CD4-positive, CD25-positive, alpha-beta regulatory T cell (primary cell): ENCODE data around the gene TMEM209. TPM values are rescaled to one million over a fixed set of nuclear protein-coding genes. Genes with fewer than 3 reads are reported as not detected.
A peak's percentile ranks its signal among the peaks of the same experiment; 100 is the strongest.
"Not testable (repeated sequence)": the region's sequence is repeated elsewhere in the genome, so short reads cannot be mapped to it uniquely, and the experiment has no call there.

Source experiments
- ATAC-seq, 2 donors: fragments of 150-1000 bp; cut with Tn5 transposase; one replicate each; pipeline ENCODE4 v1.10.0; 2021; ENCODE audit warnings: low read depth in 2 of 2, moderate number of reproducible peaks in 2 of 2, moderate library complexity in 1 of 2
- DNase-seq, 3 donors: peaks; one replicate each; pipeline versions ENCODE4 v3.0.0 to v3.0.0-alpha.2; 2012 to 2022; ENCODE audit warnings: mixed read lengths in 1 of 3
- H3K27ac ChIP-seq: one replicate; pipeline ENCODE4 v1.7.0; 2013; ENCODE audit warnings: mild to moderate bottlenecking, low read length; ENCODE audit not compliant: insufficient read depth, poor library complexity, severe bottlenecking
- H3K27me3 ChIP-seq: one replicate; pipeline ENCODE4 v1.7.0; 2013; ENCODE audit warnings: low read length; ENCODE audit not compliant: control insufficient read depth, insufficient read depth
- H3K36me3 ChIP-seq: one replicate; pipeline ENCODE4 v1.7.0; 2013; ENCODE audit warnings: mild to moderate bottlenecking, low read length, moderate library complexity; ENCODE audit not compliant: control insufficient read depth, insufficient read depth
- H3K4me1 ChIP-seq: 2 replicates; pipeline ENCODE4 v1.7.0; 2013; ENCODE audit warnings: mild to moderate bottlenecking, low read length; ENCODE audit not compliant: insufficient read depth, control insufficient read depth, poor library complexity, severe bottlenecking
- H3K4me3 ChIP-seq: one replicate; pipeline ENCODE4 v1.7.0; 2013; ENCODE audit warnings: low read depth, mild to moderate bottlenecking, low read length, moderate library complexity
- H3K9me3 ChIP-seq, 2 experiments: 1 replicate in 1 of 2; 2 replicates in 1 of 2; pipeline ENCODE4 v1.7.0; 2013; ENCODE audit warnings: low read length in 2 of 2, mild to moderate bottlenecking in 1 of 2, moderate library complexity in 1 of 2; ENCODE audit not compliant: control insufficient read depth in 2 of 2
- H3K27ac Mint-ChIP-seq, 3 donors: one replicate each; pipeline ENCODE4 v1.8.0; 2020 to 2022; ENCODE audit warnings: mild to moderate bottlenecking in 3 of 3, mixed read lengths in 3 of 3, moderate library complexity in 2 of 3
- H3K27me3 Mint-ChIP-seq: one replicate; pipeline ENCODE4 v1.8.0; 2022; ENCODE audit warnings: mild to moderate bottlenecking, mixed read lengths
- H3K36me3 Mint-ChIP-seq: one replicate; pipeline ENCODE4 v1.8.0; 2020; ENCODE audit warnings: mixed read lengths
- H3K4me1 Mint-ChIP-seq, 4 donors: one replicate each; pipeline ENCODE4 v1.8.0; 2020 to 2022; ENCODE audit warnings: mixed read lengths in 4 of 4, mild to moderate bottlenecking in 1 of 4
- H3K4me3 Mint-ChIP-seq, 4 donors: one replicate each; pipeline ENCODE4 v1.8.0; 2020 to 2022; ENCODE audit warnings: mild to moderate bottlenecking in 4 of 4, mixed read lengths in 4 of 4, moderate library complexity in 3 of 4
- H3K9me3 Mint-ChIP-seq, 7 donors: one replicate each; pipeline ENCODE4 v1.8.0; 2020 to 2022; ENCODE audit warnings: mixed read lengths in 7 of 7, mild to moderate bottlenecking in 3 of 7, moderate library complexity in 2 of 7
- polyA plus RNA-seq, 4 donors: library from polyadenylated mRNA; unstranded; fragments of 300-500 nt; fragmentation: Illumina TruSeq; gene quantifications; one replicate each; pipeline ENCODE4 v1.2.3, GENCODE V29; 2021
- total RNA-seq: library from RNA; stranded (reverse); gene quantifications from one replicate; pipeline ENCODE4 v1.2.3, GENCODE V29; 2022

TMEM209 gene
- total RNA-seq: 27.5 TPM
- 10 to 100 TPM; 41.3 to 57.9 (median 47.3) TPM for polyA plus RNA-seq

DNA sequence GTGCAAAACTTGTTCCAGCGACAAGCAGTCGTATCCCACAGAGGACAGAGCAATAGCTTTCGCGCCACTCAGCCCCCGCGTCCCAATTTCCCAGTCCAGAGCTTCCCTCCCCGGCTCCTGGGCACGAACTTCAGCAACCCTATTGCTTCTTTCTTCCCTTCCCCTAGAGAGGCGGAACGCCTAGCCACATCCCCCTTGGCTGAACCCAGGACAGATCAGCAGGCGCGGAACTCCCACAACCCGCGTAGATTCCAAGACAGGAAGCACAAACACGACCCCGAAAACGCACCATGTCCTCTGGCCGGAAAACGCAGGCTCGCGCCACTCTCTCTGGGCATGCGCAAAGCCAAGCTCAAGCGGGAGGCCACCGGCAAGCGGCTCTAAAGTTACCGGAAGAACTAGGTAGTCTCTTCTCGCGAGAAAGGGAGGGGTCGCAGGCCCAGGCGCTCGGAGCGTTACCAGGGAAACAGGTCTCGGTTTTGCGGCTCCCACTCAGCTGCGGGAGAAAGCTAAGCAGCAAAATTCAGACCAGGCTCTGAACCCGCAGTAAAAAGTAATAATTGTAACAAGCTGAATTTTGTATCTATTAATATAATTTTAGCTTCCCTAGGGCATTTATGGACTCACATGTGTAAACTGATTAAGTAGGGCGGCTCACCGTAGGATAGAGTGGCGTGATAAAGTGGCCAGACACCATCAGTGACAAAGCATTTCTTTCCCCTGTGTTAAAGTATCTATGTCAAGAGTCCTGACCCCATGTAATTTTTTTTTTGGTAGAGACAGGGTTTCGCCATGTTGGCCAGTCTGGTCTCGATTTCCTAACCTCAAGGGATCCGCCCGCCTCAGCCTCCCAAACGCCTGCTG lies at the start of gene TMEM209:
Gene TMEM209, minus strand, starts transcription at position 323 of the 864 bp plus-strand sequence. Its CDS starts 31 bp downstream, at position 292.
- H3K4me3 ChIP-seq: peak within 1 kb of the TSS; percentile 99
- H3K27ac ChIP-seq: peak within 1 kb of the TSS; percentile 86
- Mint-ChIP-seq H3K36me3 (peaks cover 24% of the 10 kb centered on the region), H3K27me3 (peaks cover 6% of the 10 kb centered on the region), H3K4me1 (peaks cover 13 to 43% (median 35%) of the 10 kb centered on the region in 4 donors), H3K27ac (peak within 1 kb of the TSS; percentile 99 to 100 (median 100)), H3K9me3 (peaks cover 0 to 1% (median 0%) of the 10 kb centered on the region in 7 donors), H3K4me3 (peak within 1 kb of the TSS; percentile 93 to 100 (median 98))
- ATAC-seq (peak; percentile 94 to 95), DNase-seq (peak; percentile 91 to 96 (median 95))
- no peaks in the 10 kb centered on the region for H3K27me3 ChIP-seq
- H3K36me3 ChIP-seq: peaks cover 32% of the 10 kb centered on the region
- H3K9me3 ChIP-seq: no peaks in the 10 kb centered on the region
- peaks cover 7% of the 10 kb centered on the region for H3K4me1 ChIP-seq

DNA sequence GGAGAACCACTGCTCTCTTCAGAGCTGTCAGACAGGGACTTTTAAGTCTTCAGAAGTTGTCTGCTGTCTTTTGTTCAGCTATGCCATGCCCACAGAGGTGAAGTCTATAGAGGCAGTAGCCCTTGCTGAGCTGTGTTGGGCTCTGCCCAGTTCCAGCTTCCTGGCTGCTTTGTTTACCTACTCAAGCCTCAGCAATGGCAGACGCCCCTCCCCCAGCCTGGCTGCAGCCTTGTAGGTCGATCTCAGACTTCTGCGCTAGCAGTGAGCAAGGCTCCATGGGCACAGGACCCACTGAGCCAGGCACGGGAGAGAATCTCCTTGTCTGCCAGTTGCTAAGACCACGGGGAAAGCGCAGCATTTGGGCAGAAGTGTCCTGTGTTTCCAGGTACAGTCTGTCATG lies 49.3 kb upstream of the TMEM209 start:
- Histone ChIP-seq H3K36me3 (no peaks in the 10 kb centered on the region), H3K27me3 (peaks cover 4% of the 10 kb centered on the region), H3K4me1 (no peaks in the 10 kb centered on the region), H3K4me3 (no peak overlapping the region), H3K9me3 (peaks cover 10 to 26% of the 10 kb centered on the region in 2 experiments), H3K27ac (no peak overlapping the region)
- H3K4me1 Mint-ChIP-seq: no peaks in the 10 kb centered on the region
- H3K4me3 Mint-ChIP-seq: no peak overlapping the region
- DNase-seq (no peak), ATAC-seq (no peak)
- H3K36me3 Mint-ChIP-seq: no peaks in the 10 kb centered on the region
- peaks cover 9% of the 10 kb centered on the region for H3K27me3 Mint-ChIP-seq
- H3K9me3 Mint-ChIP-seq: peaks cover 0 to 31% (median 2%) of the 10 kb centered on the region in 7 donors
- H3K27ac Mint-ChIP-seq: no peak overlapping the region

DNA sequence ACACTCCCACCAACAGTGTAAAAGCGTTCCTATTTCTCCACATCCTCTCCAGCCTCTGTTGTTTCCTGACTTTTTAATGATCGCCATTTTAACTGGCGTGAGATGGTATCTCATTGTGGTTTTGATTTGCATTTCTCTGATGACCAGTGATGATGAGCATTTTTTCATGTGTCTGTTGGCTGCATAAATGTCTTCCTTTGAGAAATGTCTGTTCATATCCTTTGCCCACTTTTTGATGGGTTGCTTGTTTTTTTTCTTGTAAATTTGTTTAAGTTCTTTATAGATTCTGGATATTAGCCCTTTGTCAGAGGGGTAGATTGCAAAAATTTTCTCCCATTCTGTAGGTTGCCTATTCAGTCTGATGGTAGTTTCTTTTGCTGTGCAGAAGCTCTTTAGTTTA lies 44.4 kb upstream of the TMEM209 start:
- H3K27me3 Mint-ChIP-seq: peaks cover 20% of the 10 kb centered on the region
- not testable (repeated sequence) for DNase-seq, H3K4me3 Mint-ChIP-seq, ATAC-seq, H3K36me3 Mint-ChIP-seq, H3K27ac Mint-ChIP-seq, H3K27ac ChIP-seq, H3K4me1 Mint-ChIP-seq, H3K4me3 ChIP-seq, H3K9me3 ChIP-seq, H3K4me1 ChIP-seq, H3K36me3 ChIP-seq, H3K27me3 ChIP-seq
- H3K9me3 Mint-ChIP-seq: peaks cover 0 to 16% (median 4%) of the 10 kb centered on the region in 7 donors

DNA sequence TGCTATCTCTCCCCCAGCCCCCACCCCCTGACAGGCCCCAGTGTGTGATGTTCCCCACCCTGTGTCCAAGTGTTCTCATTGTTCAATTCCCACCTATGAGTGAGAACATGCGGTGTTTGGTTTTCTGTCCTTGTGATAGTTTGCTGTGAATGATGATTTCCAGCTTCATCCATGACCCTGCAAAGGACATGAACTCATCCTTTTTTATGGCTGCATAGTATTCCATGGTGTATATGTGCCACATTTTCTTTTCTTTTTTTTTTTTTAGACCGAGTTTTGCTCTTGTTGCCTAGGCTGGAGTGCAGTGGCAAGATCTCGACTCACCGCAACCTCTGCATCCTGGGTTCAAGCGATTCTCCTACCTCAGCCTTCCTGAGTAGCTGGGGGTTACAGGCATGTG lies 43.6 kb upstream of the TMEM209 start:
- not testable (repeated sequence) for H3K4me3 Mint-ChIP-seq, DNase-seq, H3K4me3 ChIP-seq, H3K27ac ChIP-seq, H3K27ac Mint-ChIP-seq, H3K27me3 ChIP-seq, H3K4me1 Mint-ChIP-seq, ATAC-seq, H3K9me3 ChIP-seq, H3K4me1 ChIP-seq, H3K36me3 Mint-ChIP-seq, H3K36me3 ChIP-seq
- Mint-ChIP-seq H3K9me3 (peaks cover 0 to 16% (median 5%) of the 10 kb centered on the region in 7 donors), H3K27me3 (peaks cover 27% of the 10 kb centered on the region)

DNA sequence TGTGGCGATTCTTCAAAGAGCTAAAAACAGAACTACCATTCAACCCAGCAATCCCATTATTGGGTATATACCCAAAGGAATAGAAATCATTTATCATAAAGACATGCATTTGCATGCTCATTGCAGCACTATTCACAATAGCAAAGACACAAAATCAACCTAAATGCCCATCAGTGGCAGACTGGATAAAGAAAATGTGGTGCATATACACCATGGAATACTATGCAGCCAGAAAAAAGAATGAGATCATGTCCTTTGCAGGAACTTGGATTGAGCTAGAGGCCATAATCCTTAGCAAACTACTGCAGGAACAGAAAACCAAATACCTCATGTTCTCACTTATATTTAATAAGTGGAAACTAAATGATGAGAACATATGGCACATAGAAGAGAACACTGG lies 41.3 kb upstream of the TMEM209 start:
- not testable (repeated sequence) for DNase-seq, H3K9me3 ChIP-seq, H3K36me3 Mint-ChIP-seq, H3K4me3 ChIP-seq, H3K4me1 ChIP-seq, H3K9me3 Mint-ChIP-seq, ATAC-seq, H3K27ac Mint-ChIP-seq, H3K4me3 Mint-ChIP-seq, H3K27ac ChIP-seq, H3K27me3 ChIP-seq, H3K4me1 Mint-ChIP-seq, H3K36me3 ChIP-seq
- peaks cover 34% of the 10 kb centered on the region for H3K27me3 Mint-ChIP-seq

DNA sequence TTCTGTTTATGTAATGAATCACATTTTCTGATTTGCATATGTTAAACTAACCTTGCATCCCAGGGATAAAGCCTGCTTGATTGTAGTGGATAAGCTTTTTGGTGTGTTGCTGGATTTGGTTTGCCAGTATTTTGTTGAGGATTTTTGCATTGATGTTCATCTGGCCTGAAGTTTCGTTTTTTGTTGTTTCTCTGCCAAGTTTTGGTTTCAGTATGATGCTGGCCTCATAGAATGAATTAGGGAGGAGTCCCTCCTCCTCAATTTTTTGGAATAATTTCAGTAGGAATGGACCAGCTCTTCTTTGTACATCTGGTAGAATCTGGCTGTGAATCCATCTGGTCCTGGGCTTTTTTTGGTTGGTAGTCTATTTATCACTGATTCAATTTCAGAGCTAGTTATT lies 38.3 kb upstream of the TMEM209 start:
- not testable (repeated sequence) for H3K9me3 Mint-ChIP-seq, ATAC-seq, H3K4me3 ChIP-seq, H3K4me3 Mint-ChIP-seq, DNase-seq, H3K36me3 ChIP-seq, H3K27ac ChIP-seq, H3K27me3 ChIP-seq, H3K4me1 Mint-ChIP-seq, H3K36me3 Mint-ChIP-seq, H3K4me1 ChIP-seq, H3K27ac Mint-ChIP-seq, H3K9me3 ChIP-seq
- H3K27me3 Mint-ChIP-seq: peaks cover 48% of the 10 kb centered on the region

DNA sequence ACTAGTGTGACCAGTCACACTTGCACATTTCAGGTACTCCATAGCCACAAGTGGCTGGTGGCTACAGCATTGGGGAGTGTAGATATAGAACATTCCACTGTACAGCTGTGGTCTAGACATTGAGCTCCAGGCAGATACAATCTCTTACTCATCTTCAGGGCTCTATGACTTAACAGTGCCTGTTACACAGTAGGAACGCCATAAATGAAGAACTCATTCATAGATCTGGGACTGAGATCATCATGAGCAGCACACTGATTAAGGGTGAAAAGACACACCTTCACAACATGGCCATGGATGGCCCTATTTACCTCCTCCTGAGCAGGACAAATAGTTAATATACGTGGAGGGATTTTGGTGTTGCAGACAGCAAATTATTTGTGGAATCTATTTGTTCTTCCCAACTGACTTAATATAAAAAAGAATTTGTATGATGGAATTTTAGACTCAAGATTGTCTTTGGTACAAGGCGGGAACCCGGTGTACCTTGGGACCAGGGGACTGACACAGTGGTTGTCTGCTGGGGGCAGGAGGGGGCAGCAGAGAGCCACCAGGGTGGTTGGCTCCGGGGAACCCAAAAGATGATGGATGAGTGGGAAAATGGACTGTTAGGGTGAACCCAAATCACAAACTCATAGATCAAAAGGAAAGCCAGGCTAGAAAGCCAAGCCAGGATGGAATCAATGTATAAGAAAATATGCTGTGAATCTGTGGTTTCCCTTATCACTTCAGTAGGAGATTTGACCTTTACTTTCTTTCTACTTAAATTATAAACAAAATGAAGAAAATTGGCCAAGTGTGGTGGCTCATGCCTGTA lies 37.2 kb upstream of the TMEM209 start:
- Mint-ChIP-seq H3K27ac (no peak overlapping the region), H3K4me3 (no peak overlapping the region), H3K4me1 (peaks cover 0 to 3% (median 2%) of the 10 kb centered on the region in 4 donors)

More for the DNA sequence above, 37.2 kb upstream of the TMEM209 start:
- H3K36me3 ChIP-seq: no peaks in the 10 kb centered on the region
- Mint-ChIP-seq H3K36me3 (no peaks in the 10 kb centered on the region), H3K9me3 (peaks cover 0 to 7% (median 2%) of the 10 kb centered on the region in 7 donors), H3K27me3 (peaks cover 53% of the 10 kb centered on the region)
- no peaks in the 10 kb centered on the region for H3K4me1 ChIP-seq
- DNase-seq (peak; percentile 4 to 38 (median 31)), ATAC-seq (peak in 1 of 2 donors; percentile 47)
- H3K27ac ChIP-seq: no peak overlapping the region
- H3K9me3 ChIP-seq: peaks cover 0 to 2% of the 10 kb centered on the region in 2 experiments
- no peak overlapping the region for H3K4me3 ChIP-seq
- no peaks in the 10 kb centered on the region for H3K27me3 ChIP-seq
